ENCODE measurements around the gene SHANK1.
"Not testable (repeated sequence)": the region's sequence is repeated elsewhere in the genome, so short reads cannot be mapped to it uniquely, and the experiment has no call there.

The SHANK1 gene

GRCh38 chr19:50719566-50719965 lies at the start of gene SHANK1:
Gene SHANK1 (minus strand): TSS chr19:50719802. CDS start chr19:50716919, 2,883 bp downstream.
- DNase-seq, result no peak

- no peak for DNase-seq
Measured at GRCh38 chr19:50768277-50768676, 48.7 kb upstream of the SHANK1 start.

GRCh38 chr19:50767263-50767662 lies 47.7 kb upstream of the SHANK1 start:
- DNase-seq, result not testable (repeated sequence)

GRCh38 chr19:50766746-50767145 lies 47.1 kb upstream of the SHANK1 start:
- not testable (repeated sequence) for DNase-seq

GRCh38 chr19:50764409-50764808 lies 44.8 kb upstream of the SHANK1 start:
- DNase-seq, result no peak

GRCh38 chr19:50763521-50763920 lies 43.9 kb upstream of the SHANK1 start:
- not testable (repeated sequence) for DNase-seq

- not testable (repeated sequence) for DNase-seq
Measured at GRCh38 chr19:50761501-50761900, 41.9 kb upstream of the SHANK1 start.

GRCh38 chr19:50759886-50760285 lies 40.3 kb upstream of the SHANK1 start:
- no peak for DNase-seq

GRCh38 chr19:50759076-50759475 lies 39.5 kb upstream of the SHANK1 start:
- DNase-seq, result not testable (repeated sequence)

GRCh38 chr19:50757624-50758023 lies 38.0 kb upstream of the SHANK1 start:
- DNase-seq, result not testable (repeated sequence)

- not testable (repeated sequence) for DNase-seq
Measured at GRCh38 chr19:50756244-50756643, 36.6 kb upstream of the SHANK1 start.

- DNase-seq, result no peak
Measured at GRCh38 chr19:50753879-50754278, 34.3 kb upstream of the SHANK1 start.

- DNase-seq, result no peak
Measured at GRCh38 chr19:50750010-50750409, 30.4 kb upstream of the SHANK1 start.

GRCh38 chr19:50749490-50749889 lies 29.9 kb upstream of the SHANK1 start:
- DNase-seq, result no peak

GRCh38 chr19:50747141-50747540 lies 27.5 kb upstream of the SHANK1 start:
- DNase-seq, result not testable (repeated sequence)

- no peak for DNase-seq
Measured at GRCh38 chr19:50745221-50745620, 25.6 kb upstream of the SHANK1 start.

GRCh38 chr19:50743537-50743936 lies 23.9 kb upstream of the SHANK1 start:
- DNase-seq, result no peak

GRCh38 chr19:50741179-50741933 lies 21.8 kb upstream of the SHANK1 start:
- DNase-seq, result no peak

GRCh38 chr19:50739914-50740426 lies 20.4 kb upstream of the SHANK1 start:
- no peak for DNase-seq

- DNase-seq, result no peak
Measured at GRCh38 chr19:50739132-50739913, 19.7 kb upstream of the SHANK1 start.

GRCh38 chr19:50736338-50736737 lies 16.7 kb upstream of the SHANK1 start:
- DNase-seq, result no peak

- DNase-seq, result no peak
Measured at GRCh38 chr19:50735869-50736268, 16.3 kb upstream of the SHANK1 start.

GRCh38 chr19:50729894-50730293 lies 10.3 kb upstream of the SHANK1 start:
- no peak for DNase-seq

Measured in NCI-H1694 (cell line).